Mucosa of rectum (tissue), 2 donors: ENCODE data around the gene KRT9.
"Not testable (repeated sequence)": the region's sequence is repeated elsewhere in the genome, so short reads cannot be mapped to it uniquely, and the experiment has no call there.

ENCODE experiments used
- H3K27ac ChIP-seq, 2 donors: one replicate each; pipeline ENCODE4 v1.7.0; 2013; ENCODE audit warnings: inconsistent platforms in 2 of 2, low read depth in 2 of 2, low read length in 2 of 2
- H3K27me3 ChIP-seq, 2 donors: one replicate each; pipeline ENCODE4 v1.7.0; 2013; ENCODE audit warnings: low read length in 2 of 2; ENCODE audit not compliant: control insufficient read depth in 2 of 2, insufficient read depth in 2 of 2
- H3K36me3 ChIP-seq, 2 donors: one replicate each; pipeline ENCODE4 v1.7.0; 2013; ENCODE audit warnings: low read length in 2 of 2; ENCODE audit not compliant: control insufficient read depth in 2 of 2, insufficient read depth in 2 of 2
- H3K4me1 ChIP-seq, 2 donors: one replicate each; pipeline ENCODE4 v1.7.0; 2013; ENCODE audit warnings: low read length in 2 of 2, mild to moderate bottlenecking in 1 of 2; ENCODE audit not compliant: control insufficient read depth in 2 of 2, insufficient read depth in 2 of 2
- H3K4me3 ChIP-seq, 2 donors: one replicate each; pipeline ENCODE4 v1.7.0; 2013; ENCODE audit warnings: low read length in 2 of 2
- H3K9ac ChIP-seq, 2 donors: one replicate each; pipeline ENCODE4 v1.7.0; 2013; ENCODE audit warnings: low read length in 2 of 2, low read depth in 1 of 2, mild to moderate bottlenecking in 1 of 2
- H3K9me3 ChIP-seq, 2 donors: one replicate each; pipeline ENCODE4 v1.7.0; 2013; ENCODE audit warnings: low read length in 2 of 2; ENCODE audit not compliant: control insufficient read depth in 2 of 2
- donor health status: healthy.
- donor health status: Normal muscosa, but diverticular disease.

The KRT9 gene

GRCh38 chr17:41571561-41572434 is at the start of gene KRT9:
KRT9 (minus strand) TSS chr17:41572059; CDS start chr17:41571992, 67 bp downstream.
- no peaks in the 10 kb centered on the region for H3K9me3 ChIP-seq
- no peaks in the 10 kb centered on the region for H3K36me3 ChIP-seq
- H3K9ac ChIP-seq = no peak within 1 kb of the TSS
- H3K4me3 ChIP-seq = no peak within 1 kb of the TSS
- H3K4me1 ChIP-seq = no peaks in the 10 kb centered on the region
- no peak within 1 kb of the TSS for H3K27ac ChIP-seq
- H3K27me3 ChIP-seq = peaks cover 4 to 6% of the 10 kb centered on the region in 2 donors

DNA sequence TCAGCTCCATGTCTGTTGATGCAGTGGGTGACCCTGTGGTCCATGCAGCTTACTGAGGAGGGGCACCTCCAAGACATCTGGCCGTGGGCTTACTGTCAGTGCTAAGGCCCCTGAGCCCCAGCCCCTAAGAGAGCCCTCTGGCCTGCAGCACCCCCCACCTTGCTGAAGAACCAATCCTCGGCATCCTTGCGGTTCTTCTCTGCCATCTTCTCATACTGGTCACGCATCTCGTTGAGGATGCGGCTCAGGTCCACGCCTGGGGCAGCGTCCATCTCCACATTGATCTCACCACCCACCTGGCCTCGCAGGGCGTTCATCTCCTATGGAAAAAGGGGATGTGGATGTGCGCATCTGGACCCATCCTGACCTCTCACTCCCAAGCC is 49.6 kb upstream of the KRT9 start:
- H3K4me3 ChIP-seq, H3K9ac ChIP-seq, H3K27ac ChIP-seq, H3K9me3 ChIP-seq, H3K4me1 ChIP-seq, H3K36me3 ChIP-seq, H3K27me3 ChIP-seq: not testable (repeated sequence)

DNA sequence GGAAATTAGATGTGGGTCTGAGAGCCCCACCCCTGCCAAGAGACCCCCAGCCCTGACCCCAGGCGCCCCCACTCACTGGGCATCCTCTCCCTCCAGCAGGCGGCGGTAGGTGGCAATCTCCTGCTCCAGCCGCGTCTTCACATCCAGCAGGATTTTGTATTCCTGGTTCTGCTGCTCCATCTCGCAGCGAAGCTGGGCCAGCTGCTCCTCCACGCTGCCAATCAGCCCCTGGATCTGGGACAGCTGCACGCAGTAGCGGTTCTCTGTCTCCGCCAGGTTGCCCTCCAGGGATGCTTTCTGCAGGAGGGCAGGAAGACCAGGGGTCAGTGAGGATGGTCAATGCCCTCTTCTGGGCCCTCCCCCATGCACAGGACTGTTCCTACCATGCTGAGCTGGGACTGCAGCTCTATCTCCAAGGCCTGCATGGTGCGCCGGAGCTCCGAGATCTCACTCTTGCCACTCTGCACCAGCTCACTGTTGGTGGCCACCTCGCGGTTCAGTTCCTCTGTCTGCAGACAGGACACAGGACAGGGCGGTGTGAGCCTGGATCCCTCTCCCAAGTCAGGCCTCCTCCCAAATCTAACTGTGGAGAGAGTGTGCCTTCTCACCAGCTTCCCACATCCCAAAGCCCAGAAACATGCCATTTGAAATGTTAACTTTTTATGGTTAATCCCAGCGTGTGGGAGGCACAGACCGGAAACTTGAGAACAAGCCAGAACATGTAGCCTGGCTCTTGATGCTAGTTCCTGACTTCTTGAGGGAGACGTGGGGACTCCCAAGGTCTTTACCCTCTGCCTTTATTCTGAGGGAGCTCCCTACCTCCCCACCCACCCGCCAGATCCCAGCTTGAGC is 49.0 kb upstream of the KRT9 start:
- Histone ChIP-seq H3K4me3 (no peak overlapping the region), H3K36me3 (no peaks in the 10 kb centered on the region), H3K27me3 (no peaks in the 10 kb centered on the region), H3K4me1 (no peaks in the 10 kb centered on the region), H3K27ac (no peak overlapping the region), H3K9ac (no peak overlapping the region), H3K9me3 (no peaks in the 10 kb centered on the region)

DNA sequence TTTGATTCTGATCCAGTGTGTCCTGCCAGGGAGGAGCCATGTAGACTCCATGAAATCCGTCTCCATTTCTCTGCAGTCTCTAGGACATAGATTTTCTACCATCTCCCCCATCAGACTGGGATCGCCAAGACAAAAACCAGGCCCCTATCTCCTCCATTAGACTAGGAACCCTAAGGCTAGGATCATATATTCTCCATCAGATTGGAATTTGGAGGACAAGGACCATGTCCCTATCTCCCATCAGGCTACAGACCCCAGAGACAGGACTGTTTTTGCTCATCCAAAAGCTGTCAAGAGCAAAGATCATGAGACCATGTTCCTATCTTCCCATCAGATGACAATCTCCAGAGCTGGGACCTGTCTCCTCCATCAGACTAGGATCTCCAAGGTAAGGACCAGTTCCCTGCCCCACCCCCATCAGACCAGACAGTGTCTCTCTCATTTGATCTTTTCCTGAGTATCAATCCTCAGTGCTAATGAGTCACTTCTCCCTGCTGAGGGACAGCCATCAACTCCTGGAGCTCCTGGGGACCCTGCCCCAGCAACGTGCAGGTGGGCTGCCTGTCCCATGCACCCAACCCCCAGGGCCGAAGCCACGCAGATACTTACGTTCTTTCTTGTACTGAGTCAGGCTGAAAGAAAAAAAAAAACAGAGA is 48.2 kb upstream of the KRT9 start:
- not testable (repeated sequence) for H3K27ac ChIP-seq, H3K36me3 ChIP-seq, H3K4me3 ChIP-seq, H3K9ac ChIP-seq, H3K9me3 ChIP-seq, H3K27me3 ChIP-seq, H3K4me1 ChIP-seq

DNA sequence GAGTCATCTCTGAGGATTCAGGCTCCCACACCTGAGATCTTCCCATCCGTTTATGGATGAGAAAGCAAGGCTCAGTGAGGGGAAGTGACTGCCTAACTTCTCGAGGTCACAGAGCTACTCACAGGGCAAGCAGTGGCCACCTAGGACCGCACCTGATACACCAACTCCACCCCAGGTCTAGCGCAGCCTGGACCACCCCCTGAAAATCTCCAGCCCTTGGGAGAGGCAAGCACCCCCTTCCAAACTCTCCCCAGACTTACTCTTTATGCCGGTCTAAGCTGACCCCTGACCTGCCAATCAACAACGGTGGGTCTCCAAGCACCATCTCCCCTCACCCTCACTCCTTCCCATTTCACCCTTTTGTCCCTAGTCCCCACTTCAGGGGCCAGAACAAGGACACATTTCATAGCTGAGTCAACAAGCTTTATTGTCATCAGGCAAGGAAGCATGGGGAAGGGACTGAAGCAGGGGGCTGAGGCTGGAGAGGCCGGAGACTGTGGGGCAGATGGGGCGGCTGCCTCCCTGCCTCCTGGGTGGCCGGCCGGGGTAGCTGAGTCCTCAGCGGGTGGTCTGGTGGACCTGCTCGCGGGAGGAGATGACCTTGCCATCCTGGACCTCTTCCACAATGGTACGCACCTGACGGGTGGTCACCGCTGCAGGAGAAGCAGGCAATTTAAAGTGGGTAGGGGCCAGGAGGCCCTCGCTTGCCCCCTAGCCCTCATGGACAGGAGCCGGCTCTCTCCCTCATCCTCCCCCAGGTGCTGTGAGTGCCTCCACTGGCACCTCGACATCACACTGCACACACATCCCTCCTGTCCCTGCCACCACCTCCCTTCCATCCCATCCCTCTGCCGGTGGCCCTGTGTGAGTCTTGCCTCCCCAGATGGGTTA is 47.4 kb upstream of the KRT9 start:
- H3K36me3 ChIP-seq = no peaks in the 10 kb centered on the region
- no peaks in the 10 kb centered on the region for H3K4me1 ChIP-seq
- no peaks in the 10 kb centered on the region for H3K9me3 ChIP-seq
- no peaks in the 10 kb centered on the region for H3K27me3 ChIP-seq
- no peak overlapping the region for H3K27ac ChIP-seq
- no peak overlapping the region for H3K4me3 ChIP-seq
- no peak overlapping the region for H3K9ac ChIP-seq

- H3K9ac ChIP-seq = no peak overlapping the region
- no peaks in the 10 kb centered on the region for H3K9me3 ChIP-seq
- no peak overlapping the region for H3K4me3 ChIP-seq
- no peak overlapping the region for H3K27ac ChIP-seq
- no peaks in the 10 kb centered on the region for H3K4me1 ChIP-seq
- H3K27me3 ChIP-seq = no peaks in the 10 kb centered on the region
- no peaks in the 10 kb centered on the region for H3K36me3 ChIP-seq
Observed at GRCh38 chr17:41618341-41619035, 46.6 kb upstream of the KRT9 start.

DNA sequence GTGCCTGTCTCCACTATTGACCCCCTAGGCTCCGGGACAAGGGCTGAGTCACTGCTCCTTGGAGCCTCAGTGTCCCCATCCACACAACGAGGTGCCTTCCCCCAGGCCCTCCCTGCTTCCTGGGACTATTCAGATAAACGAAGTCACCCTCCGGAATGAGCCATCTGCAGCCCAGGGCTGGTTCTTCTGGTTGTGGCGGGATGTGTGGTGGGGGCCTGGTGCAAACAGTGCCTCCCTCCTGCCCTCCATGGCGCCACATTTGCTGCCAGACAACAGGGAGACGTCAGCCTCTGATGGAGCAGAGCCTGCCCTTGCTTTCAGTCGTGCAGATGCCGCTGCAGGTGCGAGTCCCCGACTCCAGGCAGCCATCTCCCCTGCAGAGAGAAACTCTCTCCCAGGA is 45.8 kb upstream of the KRT9 start:
- Histone ChIP-seq H3K27me3 (no peaks in the 10 kb centered on the region), H3K27ac (no peak overlapping the region), H3K9me3 (no peaks in the 10 kb centered on the region), H3K4me3 (no peak overlapping the region), H3K36me3 (no peaks in the 10 kb centered on the region), H3K9ac (no peak overlapping the region), H3K4me1 (no peaks in the 10 kb centered on the region)

DNA sequence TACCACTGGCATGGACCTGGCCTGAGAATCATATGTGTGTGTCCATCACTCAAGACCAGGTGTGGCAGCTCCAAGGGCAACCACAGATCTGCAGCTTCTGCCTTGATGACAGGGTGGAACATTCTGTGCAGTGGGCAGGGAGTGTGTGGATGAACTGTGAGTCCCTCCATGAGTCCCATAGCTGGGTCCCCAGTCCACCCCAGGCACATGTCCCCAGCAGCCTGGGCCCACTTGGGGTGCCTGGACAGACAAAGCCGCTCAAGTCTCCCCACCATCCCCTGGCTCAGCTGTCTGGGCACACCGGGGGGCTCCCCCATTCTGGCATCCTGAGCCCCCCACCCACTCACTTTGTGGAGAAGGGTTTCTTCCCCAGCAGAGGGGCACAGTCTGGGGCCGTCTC is 45.3 kb upstream of the KRT9 start:
- H3K36me3 ChIP-seq = no peaks in the 10 kb centered on the region
- no peaks in the 10 kb centered on the region for H3K9me3 ChIP-seq
- no peaks in the 10 kb centered on the region for H3K27me3 ChIP-seq
- H3K27ac ChIP-seq = no peak overlapping the region
- H3K4me1 ChIP-seq = no peaks in the 10 kb centered on the region
- H3K4me3 ChIP-seq = no peak overlapping the region
- no peak overlapping the region for H3K9ac ChIP-seq

- H3K27me3 ChIP-seq, H3K36me3 ChIP-seq, H3K9ac ChIP-seq, H3K9me3 ChIP-seq, H3K27ac ChIP-seq, H3K4me1 ChIP-seq, H3K4me3 ChIP-seq: not testable (repeated sequence)
Observed at GRCh38 chr17:41616486-41616885, 44.6 kb upstream of the KRT9 start.
